ENCODE results near the gene DDX5.

Gene DDX5

DNA sequence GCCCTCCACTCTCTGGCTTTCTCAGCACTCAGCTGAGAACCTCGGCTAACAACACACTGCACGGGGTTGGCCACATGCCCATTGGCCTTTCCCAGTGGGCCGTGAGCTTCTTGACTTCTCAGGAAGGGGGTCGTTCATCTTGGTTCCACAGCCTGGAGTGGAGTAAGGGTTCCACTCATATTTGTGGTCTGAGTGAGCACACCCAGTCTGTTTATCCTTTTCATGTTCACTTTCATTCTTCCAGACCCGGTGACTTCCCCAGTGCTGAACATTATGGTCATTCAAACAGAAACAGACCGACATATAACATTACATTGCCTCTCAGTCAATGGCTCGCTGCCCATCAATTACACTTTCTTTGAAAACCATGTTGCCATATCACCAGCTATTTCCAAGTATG lies 48.9 kb downstream of the DDX5 start:
- no peak overlapping the region for H3K4me3 ChIP-seq (ENCODE audit: control insufficient read depth in 1 of 7, extremely low read depth in 1 of 7, insufficient read depth in 4 of 7, low read depth in 2 of 7, low read length in 6 of 7)
- POLR2A ChIA-PET = no interaction called here
- peaks cover 0 to 16% (median 8%) of the 10 kb centered on the region in 4 experiments for H3K4me1 ChIP-seq (ENCODE audit: control extremely low read depth in 1 of 4, control insufficient read depth in 4 of 4, insufficient read depth in 4 of 4, low read length in 3 of 4)
- CTCF ChIA-PET = interaction anchor here (1.2 to 4.0 kb wide), 3 partner anchors 25 to 36 kb away, joined by 3 to 28 read pairs (median 4); no protein-coding TSS in a partner anchor
- peaks cover 0 to 17% (median 1%) of the 10 kb centered on the region in 4 experiments for H3K36me3 ChIP-seq (ENCODE audit: control insufficient read depth in 4 of 4, insufficient read depth in 4 of 4, low read length in 3 of 4)
- no peak overlapping the region for H3K27ac ChIP-seq (ENCODE audit: insufficient read depth in 1 of 2, low read depth in 1 of 2, low read length in 2 of 2, poor library complexity in 1 of 2, severe bottlenecking in 2 of 2)
- no peaks in the 10 kb centered on the region for H3K9me3 ChIP-seq (ENCODE audit: control extremely low read depth in 1 of 5, control insufficient read depth in 4 of 5, insufficient read depth in 2 of 5, low read depth in 1 of 5, low read length in 4 of 5)
- H3K27me3 ChIP-seq (replicated peaks in 2 of 5; ENCODE audit: control insufficient read depth in 4 of 5, insufficient read depth in 5 of 5, low read length in 4 of 5) = no peaks in the 10 kb centered on the region
- 67% methylated on average over 5 of the region's 7 CpGs for WGBS (ENCODE audit: insufficient coverage)
- no peak for DNase-seq

DNA sequence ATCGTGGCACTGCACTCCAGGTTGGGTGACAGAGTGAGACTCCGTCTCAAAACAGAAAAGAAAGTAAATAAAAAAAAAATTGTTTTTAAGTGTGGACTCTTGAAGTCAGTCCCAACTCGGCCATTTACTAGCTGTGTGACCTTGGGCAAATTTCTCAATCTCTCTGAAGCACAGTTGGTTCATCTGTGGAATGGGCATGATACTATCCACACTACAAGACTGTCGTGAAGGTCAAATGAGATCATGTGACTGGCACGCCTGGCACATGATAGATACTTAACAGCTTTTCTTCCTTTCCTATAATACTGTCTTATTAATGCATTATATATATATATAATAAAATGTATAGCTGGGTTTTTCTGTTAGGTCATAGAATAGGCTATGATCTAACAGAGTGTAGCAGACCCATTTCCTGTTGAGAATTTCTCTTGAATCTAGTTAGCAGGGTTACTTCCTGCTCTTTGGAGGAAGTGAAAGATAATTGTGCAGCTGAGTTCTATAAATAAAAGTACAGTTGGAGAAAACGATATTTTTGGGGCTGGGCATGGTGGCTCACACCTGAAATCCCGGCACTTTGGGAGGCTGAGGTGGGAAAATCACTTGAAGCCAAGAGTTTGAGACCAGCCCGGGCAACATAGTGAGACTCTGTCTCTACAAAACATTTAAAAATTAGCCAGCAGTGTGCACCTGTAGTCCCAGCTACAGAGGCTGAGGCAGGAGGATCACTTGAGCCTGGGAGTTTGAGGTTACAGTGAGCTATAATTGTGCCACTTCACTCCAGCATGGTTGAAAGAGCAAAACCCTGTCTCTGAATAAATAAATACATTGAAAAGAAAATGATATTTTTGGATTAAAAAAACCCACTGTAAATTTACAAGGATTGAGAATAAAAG lies 49.9 kb downstream of the DDX5 start:
- POLR2A ChIA-PET = no interaction called here
- H3K27me3 ChIP-seq (replicated peaks in 2 of 5; ENCODE audit: control insufficient read depth in 4 of 5, insufficient read depth in 5 of 5, low read length in 4 of 5) = no peaks in the 10 kb centered on the region
- peaks cover 0 to 17% (median 9%) of the 10 kb centered on the region in 4 experiments for H3K4me1 ChIP-seq (ENCODE audit: control extremely low read depth in 1 of 4, control insufficient read depth in 4 of 4, insufficient read depth in 4 of 4, low read length in 3 of 4)
- CTCF ChIA-PET = interaction anchor here (0.6 to 4.0 kb wide), 6 partner anchors 14 to 36 kb away, joined by 3 to 28 read pairs (median 4); no protein-coding TSS in a partner anchor
- DNase-seq = peak in 2 of 3 donors; percentile 50 to 67
- peaks cover 0 to 17% (median 1%) of the 10 kb centered on the region in 4 experiments for H3K36me3 ChIP-seq (ENCODE audit: control insufficient read depth in 4 of 4, insufficient read depth in 4 of 4, low read length in 3 of 4)
- no peak overlapping the region for H3K4me3 ChIP-seq (ENCODE audit: control insufficient read depth in 1 of 7, extremely low read depth in 1 of 7, insufficient read depth in 4 of 7, low read depth in 2 of 7, low read length in 6 of 7)
- 73% methylated on average over 6 of the region's 8 CpGs for WGBS (ENCODE audit: insufficient coverage)
- no peaks in the 10 kb centered on the region for H3K9me3 ChIP-seq (ENCODE audit: control extremely low read depth in 1 of 5, control insufficient read depth in 4 of 5, insufficient read depth in 2 of 5, low read depth in 1 of 5, low read length in 4 of 5)
- no peak overlapping the region for H3K27ac ChIP-seq (ENCODE audit: insufficient read depth in 1 of 2, low read depth in 1 of 2, low read length in 2 of 2, poor library complexity in 1 of 2, severe bottlenecking in 2 of 2)

DNA sequence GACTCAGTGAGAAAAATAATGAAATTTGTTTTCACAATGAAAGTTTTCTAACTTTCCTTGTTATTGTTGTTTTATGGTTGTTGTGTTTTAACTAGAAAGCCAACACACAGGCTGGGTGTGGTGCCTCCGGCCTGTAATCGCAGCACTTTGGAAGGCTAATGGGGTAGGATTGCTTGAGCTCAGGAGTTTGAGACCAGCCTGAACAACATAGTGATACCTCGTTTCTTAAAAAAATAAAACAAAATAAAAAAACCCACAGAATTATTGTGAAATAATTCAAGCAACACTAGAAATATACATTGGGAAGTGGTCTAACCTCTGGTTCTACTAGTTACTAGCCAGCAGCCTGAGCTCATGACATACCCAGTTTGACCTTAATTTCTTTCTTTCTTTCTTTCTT lies 56.5 kb downstream of the DDX5 start:
- 50% methylated on average over 2 of the region's 3 CpGs for WGBS (ENCODE audit: insufficient coverage)
- Histone ChIP-seq H3K36me3 (ENCODE audit: control insufficient read depth in 4 of 4, insufficient read depth in 4 of 4, low read length in 3 of 4) (no peaks in the 10 kb centered on the region), H3K27ac (ENCODE audit: insufficient read depth in 1 of 2, low read depth in 1 of 2, low read length in 2 of 2, poor library complexity in 1 of 2, severe bottlenecking in 2 of 2) (peak overlapping the region; percentile 35 to 79), H3K27me3 (replicated peaks in 2 of 5; ENCODE audit: control insufficient read depth in 4 of 5, insufficient read depth in 5 of 5, low read length in 4 of 5) (no peaks in the 10 kb centered on the region), H3K9me3 (ENCODE audit: control extremely low read depth in 1 of 5, control insufficient read depth in 4 of 5, insufficient read depth in 2 of 5, low read depth in 1 of 5, low read length in 4 of 5) (no peaks in the 10 kb centered on the region), H3K4me3 (ENCODE audit: control insufficient read depth in 1 of 7, extremely low read depth in 1 of 7, insufficient read depth in 4 of 7, low read depth in 2 of 7, low read length in 6 of 7) (peak overlapping the region in 5 of 7 experiments; percentile 11 to 66 (median 45)), H3K4me1 (ENCODE audit: control extremely low read depth in 1 of 4, control insufficient read depth in 4 of 4, insufficient read depth in 4 of 4, low read length in 3 of 4) (peaks cover 11 to 47% (median 38%) of the 10 kb centered on the region in 4 experiments)
- ChIA-PET POLR2A (interaction anchor here (0.6 to 1.1 kb wide), 2 partner anchors 47 to 343 kb away, joined by 3 to 4 read pairs; partner anchors contain the start of gene POLG2), CTCF (interaction anchor here (0.6 to 3.0 kb wide), 6 partner anchors 11 to 89 kb away, joined by 3 to 13 read pairs (median 3); no protein-coding TSS in a partner anchor)
- DNase-seq = peak; percentile 9 to 61 (median 58)

DNA sequence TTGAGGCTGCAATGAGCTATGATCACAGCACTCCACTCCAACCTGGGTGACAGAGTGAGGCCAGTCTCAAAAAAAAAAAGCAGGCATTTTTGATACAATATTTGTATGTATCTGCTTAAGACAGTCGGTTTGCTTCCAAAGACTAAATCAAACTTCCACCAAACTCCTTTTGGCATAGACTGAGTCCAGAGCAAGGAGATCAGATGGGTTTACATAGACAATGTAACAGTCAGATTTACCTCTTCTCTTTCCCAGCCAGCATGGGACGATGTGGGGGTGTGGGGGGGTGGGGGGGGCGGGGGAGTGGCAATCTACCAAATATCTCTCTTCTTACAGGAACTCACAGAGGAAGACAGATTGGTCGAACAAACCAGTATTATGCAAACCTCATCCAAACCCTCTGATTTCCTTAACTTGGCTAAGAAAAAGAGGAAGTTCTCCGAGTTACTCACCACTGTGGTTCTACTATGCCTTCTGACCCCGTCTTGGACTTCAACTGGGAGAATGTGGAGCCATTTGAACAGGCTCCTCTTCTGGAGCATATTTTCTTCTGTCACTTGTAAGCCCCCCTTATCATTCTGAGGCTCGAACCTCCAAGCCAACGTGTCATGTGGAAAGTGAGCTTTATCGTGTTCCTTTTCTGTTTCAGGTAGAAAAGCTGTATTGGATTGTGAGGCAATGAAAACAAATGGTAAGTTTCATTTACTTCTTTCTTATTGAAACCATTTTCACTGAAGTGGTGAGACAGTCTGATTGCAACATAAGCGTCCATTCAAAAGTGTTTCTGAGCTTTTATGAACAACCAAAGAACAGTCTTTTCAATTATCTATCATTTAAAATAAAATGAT lies 57.2 kb downstream of the DDX5 start, which contains the start of gene MILR1:
TSS of gene MILR1 (plus strand) at position 451 of the 848 bp plus-strand sequence. CDS start at position 505, 54 bp downstream.
- WGBS (ENCODE audit: insufficient coverage) = 0% methylated on average over 5 of the region's 10 CpGs
- ChIA-PET POLR2A (interaction anchor here (0.6 to 1.1 kb wide), 2 partner anchors 48 to 343 kb away, joined by 3 to 4 read pairs; partner anchors contain the start of gene POLG2), CTCF (interaction anchor here (0.6 to 3.0 kb wide), 6 partner anchors 11 to 89 kb away, joined by 3 to 13 read pairs (median 3); no protein-coding TSS in a partner anchor)

More for the DNA sequence above, 57.2 kb downstream of the DDX5 start, which contains the start of gene MILR1:
- no peaks in the 10 kb centered on the region for H3K9me3 ChIP-seq (ENCODE audit: control extremely low read depth in 1 of 5, control insufficient read depth in 4 of 5, insufficient read depth in 2 of 5, low read depth in 1 of 5, low read length in 4 of 5)
- peak; percentile 97 to 99 (median 98) for DNase-seq
- peak within 1 kb of the TSS in 6 of 7 experiments; percentile 2 to 66 (median 50) for H3K4me3 ChIP-seq (ENCODE audit: control insufficient read depth in 1 of 7, extremely low read depth in 1 of 7, insufficient read depth in 4 of 7, low read depth in 2 of 7, low read length in 6 of 7)
- peaks cover 11 to 49% (median 40%) of the 10 kb centered on the region in 4 experiments for H3K4me1 ChIP-seq (ENCODE audit: control extremely low read depth in 1 of 4, control insufficient read depth in 4 of 4, insufficient read depth in 4 of 4, low read length in 3 of 4)
- H3K27me3 ChIP-seq (replicated peaks in 2 of 5; ENCODE audit: control insufficient read depth in 4 of 5, insufficient read depth in 5 of 5, low read length in 4 of 5) = no peaks in the 10 kb centered on the region
- H3K27ac ChIP-seq (ENCODE audit: insufficient read depth in 1 of 2, low read depth in 1 of 2, low read length in 2 of 2, poor library complexity in 1 of 2, severe bottlenecking in 2 of 2) = peak within 1 kb of the TSS; percentile 35 to 79
- no peaks in the 10 kb centered on the region for H3K36me3 ChIP-seq (ENCODE audit: control insufficient read depth in 4 of 4, insufficient read depth in 4 of 4, low read length in 3 of 4)

Data from common myeloid progenitor, CD34-positive (primary cell).